Adipocyte (in vitro differentiated cells): ENCODE results near the gene RASAL3.

Experiments used
- DNase-seq: peaks from one replicate; pipeline ENCODE4 v3.0.0-alpha.2; 2015; ENCODE audit warnings: low read depth
- H3K27me3 ChIP-seq: replicated peaks from 2 replicates; pipeline ENCODE4 v1.7.0; 2013; ENCODE audit warnings: mild to moderate bottlenecking, low read length, moderate library complexity; ENCODE audit not compliant: control insufficient read depth, insufficient read depth
- H3K36me3 ChIP-seq: 2 replicates; pipeline ENCODE4 v1.7.0; 2013; ENCODE audit warnings: low read length, mild to moderate bottlenecking, moderate library complexity; ENCODE audit not compliant: control insufficient read depth, insufficient read depth, severe bottlenecking
- H3K4me1 ChIP-seq: 2 replicates; pipeline ENCODE4 v1.7.0; 2013; ENCODE audit warnings: mild to moderate bottlenecking, low read length, moderate library complexity; ENCODE audit not compliant: control insufficient read depth, insufficient read depth
- H3K4me3 ChIP-seq: 2 replicates; pipeline ENCODE4 v1.7.0; 2013; ENCODE audit warnings: mild to moderate bottlenecking, low read length, moderate library complexity
- H3K9ac ChIP-seq: 2 replicates; pipeline ENCODE4 v1.7.0; 2013; ENCODE audit warnings: mild to moderate bottlenecking, low read length, moderate library complexity
- H3K9me3 ChIP-seq: 2 replicates; pipeline ENCODE4 v1.7.0; 2013; ENCODE audit warnings: mild to moderate bottlenecking, low read length, moderate library complexity; ENCODE audit not compliant: control insufficient read depth

RASAL3 gene

DNA sequence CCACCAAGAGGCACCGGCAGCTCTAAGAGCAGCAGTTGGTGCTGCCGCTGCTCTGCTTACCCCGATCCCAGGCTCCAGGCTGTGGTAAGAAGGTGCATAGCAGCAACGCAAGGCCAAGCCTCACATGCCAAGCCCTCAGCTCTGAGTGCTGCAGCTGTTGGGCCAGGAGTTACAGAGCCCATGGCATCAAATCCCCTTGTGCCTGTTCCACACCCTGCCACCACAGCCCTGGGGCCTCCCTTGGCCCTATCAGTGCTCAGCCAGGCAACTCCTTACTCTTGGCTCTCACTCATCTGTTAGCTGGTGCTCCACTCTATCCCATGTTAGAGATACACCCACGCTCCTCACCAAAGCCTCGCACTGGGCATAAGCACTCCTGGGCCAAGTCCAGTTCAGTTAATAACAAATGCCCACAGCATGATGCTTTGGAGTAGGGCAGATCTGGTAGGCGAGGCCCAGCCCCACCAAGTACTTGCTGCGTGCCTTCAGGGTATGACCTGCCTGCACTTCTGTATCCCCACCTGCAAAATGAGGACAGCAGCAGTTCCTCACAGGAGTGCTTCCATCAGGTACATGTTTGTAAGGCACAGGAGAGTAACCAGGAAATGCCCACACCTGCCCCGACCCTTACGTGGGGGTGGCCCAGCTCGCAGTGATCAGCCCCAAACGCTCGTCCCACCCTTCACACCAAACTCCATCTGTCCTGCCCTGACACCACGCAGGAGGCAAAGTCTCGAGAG is 61.8 kb downstream of the RASAL3 start:
- DNase-seq = no peak
- Histone ChIP-seq H3K36me3 (peaks cover 81% of the 10 kb centered on the region), H3K9me3 (no peaks in the 10 kb centered on the region), H3K27me3 (no peaks in the 10 kb centered on the region), H3K4me1 (peaks cover 22% of the 10 kb centered on the region), H3K4me3 (no peak overlapping the region), H3K9ac (no peak overlapping the region)
